Measurements from ENCODE around the gene PIK3C3.
"Not testable (repeated sequence)": the region's sequence is repeated elsewhere in the genome, so short reads cannot be mapped to it uniquely, and the experiment has no call there.

PIK3C3 gene

GRCh38 chr18:41966943-41967342, 11.9 kb downstream of the PIK3C3 start:
- DNase-seq, result no peak

- no peak for DNase-seq
These were observed 12.6 kb downstream of the PIK3C3 start for GRCh38 chr18:41967680-41968079.

- DNase-seq, result no peak
These were observed 14.8 kb downstream of the PIK3C3 start for GRCh38 chr18:41969881-41970280.

- DNase-seq, result no peak
These were observed 17.3 kb downstream of the PIK3C3 start for GRCh38 chr18:41972067-41972925.

GRCh38 chr18:41973983-41974382, 18.9 kb downstream of the PIK3C3 start:
- DNase-seq, result no peak

GRCh38 chr18:41974796-41975201, 19.8 kb downstream of the PIK3C3 start:
- DNase-seq, result no peak

GRCh38 chr18:41975284-41975683, 20.2 kb downstream of the PIK3C3 start:
- no peak for DNase-seq

- no peak for DNase-seq
These were observed 22.2 kb downstream of the PIK3C3 start for GRCh38 chr18:41977233-41977632.

GRCh38 chr18:41982942-41983660, 28.1 kb downstream of the PIK3C3 start:
- no peak for DNase-seq

GRCh38 chr18:41985914-41986313, 30.9 kb downstream of the PIK3C3 start:
- DNase-seq, result no peak

GRCh38 chr18:41989508-41989907, 34.5 kb downstream of the PIK3C3 start:
- DNase-seq, result no peak

GRCh38 chr18:41992066-41992465, 37.0 kb downstream of the PIK3C3 start:
- DNase-seq, result no peak

- no peak for DNase-seq
These were observed 37.7 kb downstream of the PIK3C3 start for GRCh38 chr18:41992703-41993102.

- DNase-seq, result no peak
These were observed 38.1 kb downstream of the PIK3C3 start for GRCh38 chr18:41993151-41993550.

GRCh38 chr18:41996020-41996419, 41.0 kb downstream of the PIK3C3 start:
- no peak for DNase-seq

- no peak for DNase-seq
These were observed 44.7 kb downstream of the PIK3C3 start for GRCh38 chr18:41999751-42000150.

- no peak for DNase-seq
These were observed 46.8 kb downstream of the PIK3C3 start for GRCh38 chr18:42001801-42002200.

- DNase-seq, result no peak
These were observed 49.6 kb downstream of the PIK3C3 start for GRCh38 chr18:42004653-42005052.

GRCh38 chr18:42005782-42006181, 50.7 kb downstream of the PIK3C3 start:
- no peak for DNase-seq

- DNase-seq, result not testable (repeated sequence)
These were observed 54.4 kb downstream of the PIK3C3 start for GRCh38 chr18:42009457-42009856.

GRCh38 chr18:42011053-42011452, 56.0 kb downstream of the PIK3C3 start:
- DNase-seq, result no peak

- DNase-seq, result no peak
These were observed 63.8 kb downstream of the PIK3C3 start for GRCh38 chr18:42018831-42019230.

GRCh38 chr18:42024131-42024530, 69.1 kb downstream of the PIK3C3 start:
- no peak for DNase-seq

- no peak for DNase-seq
These were observed 70.5 kb downstream of the PIK3C3 start for GRCh38 chr18:42025491-42025890.
